Measurements from ENCODE around the gene TPST2.

DNA sequence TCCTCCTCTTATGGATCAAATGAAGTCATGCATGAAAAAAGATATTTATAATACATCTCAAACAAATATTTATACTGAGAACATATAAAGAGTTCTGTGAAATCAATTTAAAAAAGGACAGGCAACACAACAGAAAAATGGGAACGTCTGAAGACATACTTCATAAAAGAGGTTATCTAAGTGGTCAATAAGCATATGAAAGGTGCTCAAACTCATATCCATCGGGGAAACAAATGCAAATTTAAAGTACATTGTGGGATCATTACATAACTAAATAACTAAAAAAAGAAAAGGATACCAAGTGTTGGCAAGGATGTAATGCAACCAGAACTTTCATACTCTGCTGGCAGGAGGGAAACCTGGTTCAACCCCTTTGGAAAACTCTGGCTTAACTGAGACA, 22.3 kb downstream of the TPST2 start:
- TF ChIP-seq, protein P1, sequence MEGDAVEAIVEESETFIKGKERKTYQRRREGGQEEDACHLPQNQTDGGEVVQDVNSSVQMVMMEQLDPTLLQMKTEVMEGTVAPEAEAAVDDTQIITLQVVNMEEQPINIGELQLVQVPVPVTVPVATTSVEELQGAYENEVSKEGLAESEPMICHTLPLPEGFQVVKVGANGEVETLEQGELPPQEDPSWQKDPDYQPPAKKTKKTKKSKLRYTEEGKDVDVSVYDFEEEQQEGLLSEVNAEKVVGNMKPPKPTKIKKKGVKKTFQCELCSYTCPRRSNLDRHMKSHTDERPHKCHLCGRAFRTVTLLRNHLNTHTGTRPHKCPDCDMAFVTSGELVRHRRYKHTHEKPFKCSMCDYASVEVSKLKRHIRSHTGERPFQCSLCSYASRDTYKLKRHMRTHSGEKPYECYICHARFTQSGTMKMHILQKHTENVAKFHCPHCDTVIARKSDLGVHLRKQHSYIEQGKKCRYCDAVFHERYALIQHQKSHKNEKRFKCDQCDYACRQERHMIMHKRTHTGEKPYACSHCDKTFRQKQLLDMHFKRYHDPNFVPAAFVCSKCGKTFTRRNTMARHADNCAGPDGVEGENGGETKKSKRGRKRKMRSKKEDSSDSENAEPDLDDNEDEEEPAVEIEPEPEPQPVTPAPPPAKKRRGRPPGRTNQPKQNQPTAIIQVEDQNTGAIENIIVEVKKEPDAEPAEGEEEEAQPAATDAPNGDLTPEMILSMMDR (IDR thresholded peaks at IDR 0.05), result no peak
- TF ChIP-seq POLR2A (IDR thresholded peaks at IDR 0.05), result no peak

Measured in Peyer's patch (tissue), 4 donors.